ES-I3 (cell line): ENCODE results near the gene SOX18.

Experiments used
- H3K36me3 ChIP-seq: 2 replicates; pipeline ENCODE4 v1.6.1; 2013; ENCODE audit warnings: mild to moderate bottlenecking, low read length, control low read depth, moderate library complexity; ENCODE audit not compliant: insufficient read depth
- H3K4me1 ChIP-seq: 2 replicates; pipeline ENCODE4 v1.6.1; 2013; ENCODE audit warnings: mild to moderate bottlenecking, control low read depth, low read length; ENCODE audit not compliant: insufficient read depth
- H3K9ac ChIP-seq: 2 replicates; pipeline ENCODE4 v1.6.1; 2013; ENCODE audit warnings: low read depth, mild to moderate bottlenecking, low read length, moderate library complexity
- H3K9me3 ChIP-seq: 2 replicates; pipeline ENCODE4 v1.6.1; 2013; ENCODE audit warnings: mild to moderate bottlenecking, low read length, moderate library complexity; ENCODE audit not compliant: control insufficient read depth, insufficient read depth

The SOX18 gene

GRCh38 chr20:64067005-64067632, 17.7 kb upstream of the SOX18 start:
- no peaks in the 10 kb centered on the region for H3K9me3 ChIP-seq
- peaks cover 24% of the 10 kb centered on the region for H3K4me1 ChIP-seq
- H3K36me3 ChIP-seq = no peaks in the 10 kb centered on the region
- H3K9ac ChIP-seq = no peak overlapping the region

- Histone ChIP-seq H3K9ac (no peak overlapping the region), H3K36me3 (no peaks in the 10 kb centered on the region), H3K4me1 (peaks cover 26% of the 10 kb centered on the region), H3K9me3 (no peaks in the 10 kb centered on the region)
Measured at GRCh38 chr20:64065974-64066343, 16.5 kb upstream of the SOX18 start.

GRCh38 chr20:64065062-64065973, 15.9 kb upstream of the SOX18 start:
- H3K36me3 ChIP-seq = no peaks in the 10 kb centered on the region
- H3K9ac ChIP-seq = no peak overlapping the region
- H3K4me1 ChIP-seq = peaks cover 26% of the 10 kb centered on the region
- H3K9me3 ChIP-seq = no peaks in the 10 kb centered on the region

- peaks cover 26% of the 10 kb centered on the region for H3K4me1 ChIP-seq
- peak overlapping the region; percentile 80; the same call in 1 of the 2 replicates for H3K9ac ChIP-seq
- H3K9me3 ChIP-seq = no peaks in the 10 kb centered on the region
- H3K36me3 ChIP-seq = no peaks in the 10 kb centered on the region
Measured at GRCh38 chr20:64064145-64064698, 14.8 kb upstream of the SOX18 start.

- Histone ChIP-seq H3K4me1 (peaks cover 26% of the 10 kb centered on the region), H3K36me3 (no peaks in the 10 kb centered on the region), H3K9ac (peak overlapping the region; percentile 80; the same call in 1 of the 2 replicates)
Measured at GRCh38 chr20:64063389-64064144, 14.1 kb upstream of the SOX18 start.

GRCh38 chr20:64062596-64063388, 13.4 kb upstream of the SOX18 start, which contains the start of gene TCEA2:
TSS of gene TCEA2 (plus strand) at chr20:64063198. CDS start at chr20:64063313, 115 bp downstream.
- Histone ChIP-seq H3K9me3 (no peaks in the 10 kb centered on the region), H3K9ac (peak within 1 kb of the TSS; percentile 80), H3K36me3 (no peaks in the 10 kb centered on the region), H3K4me1 (peaks cover 26% of the 10 kb centered on the region)

More at GRCh38 chr20:64063389-64064144, 14.1 kb upstream of the SOX18 start:
- H3K9me3 ChIP-seq = no peaks in the 10 kb centered on the region

- Histone ChIP-seq H3K9me3 (no peaks in the 10 kb centered on the region), H3K4me1 (peaks cover 29% of the 10 kb centered on the region), H3K9ac (peak overlapping the region; percentile 80; the same call in 1 of the 2 replicates), H3K36me3 (no peaks in the 10 kb centered on the region)
Measured at GRCh38 chr20:64062276-64062595, 12.8 kb upstream of the SOX18 start.

- H3K9ac ChIP-seq = no peak overlapping the region
Measured at GRCh38 chr20:64058536-64058935, 9.1 kb upstream of the SOX18 start.

GRCh38 chr20:64057628-64058498, 8.4 kb upstream of the SOX18 start:
- Histone ChIP-seq H3K36me3 (no peaks in the 10 kb centered on the region), H3K4me1 (peaks cover 20% of the 10 kb centered on the region; the same call in 1 of the 2 replicates), H3K9ac (peak overlapping the region; percentile 1; the same call in 1 of the 2 replicates), H3K9me3 (no peaks in the 10 kb centered on the region)

More at GRCh38 chr20:64058536-64058935, 9.1 kb upstream of the SOX18 start:
- Histone ChIP-seq H3K4me1 (peaks cover 19% of the 10 kb centered on the region; the same call in 1 of the 2 replicates), H3K9me3 (no peaks in the 10 kb centered on the region), H3K36me3 (no peaks in the 10 kb centered on the region)

- Histone ChIP-seq H3K9ac (peak overlapping the region; percentile 1; the same call in 1 of the 2 replicates), H3K36me3 (no peaks in the 10 kb centered on the region), H3K9me3 (no peaks in the 10 kb centered on the region), H3K4me1 (peaks cover 16% of the 10 kb centered on the region; the same call in 1 of the 2 replicates)
Measured at GRCh38 chr20:64056889-64057627, 7.6 kb upstream of the SOX18 start.

- H3K9ac ChIP-seq = no peak overlapping the region
- H3K36me3 ChIP-seq = no peaks in the 10 kb centered on the region
- H3K4me1 ChIP-seq = peaks cover 15% of the 10 kb centered on the region; the same call in 1 of the 2 replicates
- H3K9me3 ChIP-seq = no peaks in the 10 kb centered on the region
Measured at GRCh38 chr20:64056639-64056888, 7.1 kb upstream of the SOX18 start.

GRCh38 chr20:64055893-64056638, 6.6 kb upstream of the SOX18 start:
- Histone ChIP-seq H3K4me1 (peaks cover 15% of the 10 kb centered on the region; the same call in 1 of the 2 replicates), H3K36me3 (no peaks in the 10 kb centered on the region), H3K9me3 (no peaks in the 10 kb centered on the region), H3K9ac (no peak overlapping the region)
